ENCODE measurements around the gene KCTD14.

DNA sequence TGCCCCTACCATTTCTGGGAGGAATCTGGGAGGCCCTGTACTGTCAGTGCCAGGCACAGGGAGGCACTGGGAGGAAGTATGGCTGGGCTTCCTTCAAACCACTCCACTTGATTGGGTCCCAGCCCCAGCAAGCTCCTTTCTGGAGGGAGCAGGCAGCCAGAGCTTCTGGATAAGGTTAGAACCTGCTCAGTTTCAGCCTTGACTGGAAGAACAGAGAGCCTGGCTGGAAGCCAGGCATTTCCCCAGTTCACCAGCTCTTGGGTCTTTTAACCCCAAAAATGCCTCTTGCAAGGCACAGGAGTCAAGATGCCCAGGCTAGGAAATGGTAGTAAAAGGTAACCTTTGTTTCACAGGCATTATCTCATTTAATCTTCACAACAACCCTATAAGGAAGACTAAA lies 9.0 kb upstream of the KCTD14 start:
- TF ChIP-seq, protein P1, sequence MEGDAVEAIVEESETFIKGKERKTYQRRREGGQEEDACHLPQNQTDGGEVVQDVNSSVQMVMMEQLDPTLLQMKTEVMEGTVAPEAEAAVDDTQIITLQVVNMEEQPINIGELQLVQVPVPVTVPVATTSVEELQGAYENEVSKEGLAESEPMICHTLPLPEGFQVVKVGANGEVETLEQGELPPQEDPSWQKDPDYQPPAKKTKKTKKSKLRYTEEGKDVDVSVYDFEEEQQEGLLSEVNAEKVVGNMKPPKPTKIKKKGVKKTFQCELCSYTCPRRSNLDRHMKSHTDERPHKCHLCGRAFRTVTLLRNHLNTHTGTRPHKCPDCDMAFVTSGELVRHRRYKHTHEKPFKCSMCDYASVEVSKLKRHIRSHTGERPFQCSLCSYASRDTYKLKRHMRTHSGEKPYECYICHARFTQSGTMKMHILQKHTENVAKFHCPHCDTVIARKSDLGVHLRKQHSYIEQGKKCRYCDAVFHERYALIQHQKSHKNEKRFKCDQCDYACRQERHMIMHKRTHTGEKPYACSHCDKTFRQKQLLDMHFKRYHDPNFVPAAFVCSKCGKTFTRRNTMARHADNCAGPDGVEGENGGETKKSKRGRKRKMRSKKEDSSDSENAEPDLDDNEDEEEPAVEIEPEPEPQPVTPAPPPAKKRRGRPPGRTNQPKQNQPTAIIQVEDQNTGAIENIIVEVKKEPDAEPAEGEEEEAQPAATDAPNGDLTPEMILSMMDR (IDR thresholded peaks at IDR 0.05; ENCODE audit: insufficient read depth, low read depth, low read length): no peak
- no peak for TF ChIP-seq EZH2 (IDR thresholded peaks at IDR 0.05; ENCODE audit: insufficient read depth, low read length)
